GM23338 (cell line): ENCODE measurements around the gene GABRR2. TPM values are rescaled to one million over a fixed set of nuclear protein-coding genes. Genes with fewer than 3 reads are reported as not detected.

Source experiments
- ATAC-seq: fragments of 200-7000 bp; cut with Tn5 transposase; 3 replicates; pipeline ENCODE4 v1.9.1; 2020
- DNase-seq: peaks from one replicate; pipeline ENCODE4 v3.0.0-alpha.2; 2015; ENCODE audit warnings: low spot score
- H2AFZ ChIP-seq: fragments of 200-600 bp; sonication (generic); 2 replicates; pipeline ENCODE4 v1.8.0; 2016; ENCODE audit warnings: antibody characterized with exemption, mild to moderate bottlenecking, moderate library complexity
- H3F3A ChIP-seq: fragments of 200-600 bp; sonication (generic); replicated peaks from 2 replicates; pipeline ENCODE4 v1.8.0; 2017; ENCODE audit warnings: antibody characterized with exemption, mixed run types, low read depth
- H3K27ac ChIP-seq: fragments of 200-600 bp; sonication (generic); 2 replicates; pipeline ENCODE4 v1.6.1; 2016; ENCODE audit warnings: low read depth
- H3K27me3 ChIP-seq: fragments of 200-600 bp; sonication (generic); 2 replicates; pipeline ENCODE4 v1.8.0; 2016; ENCODE audit warnings: mild to moderate bottlenecking, mixed run types, moderate library complexity; ENCODE audit not compliant: insufficient read depth
- H3K36me3 ChIP-seq: fragments of 200-600 bp; sonication (generic); 2 replicates; pipeline ENCODE4 v1.8.0; 2016; ENCODE audit warnings: mild to moderate bottlenecking; ENCODE audit not compliant: insufficient read depth
- H3K4me1 ChIP-seq: fragments of 200-600 bp; sonication (generic); 2 replicates; pipeline ENCODE4 v1.8.0; 2016; ENCODE audit warnings: mild to moderate bottlenecking, moderate library complexity; ENCODE audit not compliant: insufficient read depth
- H3K4me2 ChIP-seq: fragments of 200-600 bp; sonication (generic); 2 replicates; pipeline ENCODE4 v1.7.1; 2017; ENCODE audit warnings: mixed run types
- H3K4me3 ChIP-seq: fragments of 200-600 bp; sonication (generic); 2 replicates; pipeline ENCODE4 v1.6.1; 2016; ENCODE audit warnings: mixed run types
- H3K79me2 ChIP-seq: fragments of 200-600 bp; sonication (generic); replicated peaks from 2 replicates; pipeline ENCODE4 v1.8.0; 2017; ENCODE audit warnings: mild to moderate bottlenecking; ENCODE audit not compliant: insufficient read depth
- H3K9me2 ChIP-seq: fragments of 200-600 bp; sonication (generic); 2 replicates; pipeline ENCODE4 v1.8.0; 2017; ENCODE audit not compliant: insufficient read depth
- H4K20me1 ChIP-seq: fragments of 200-600 bp; sonication (generic); replicated peaks from 2 replicates; pipeline ENCODE4 v1.8.0; 2017; ENCODE audit warnings: mild to moderate bottlenecking; ENCODE audit not compliant: insufficient read depth
- H3K27ac Mint-ChIP-seq: 2 replicates; pipeline ENCODE4 v1.8.0; 2020; ENCODE audit warnings: inconsistent platforms, mild to moderate bottlenecking, moderate library complexity, mixed read lengths
- H3K27me3 Mint-ChIP-seq: 3 replicates; pipeline ENCODE4 v1.8.0; 2022; ENCODE audit warnings: low read depth, mild to moderate bottlenecking, moderate library complexity, mixed read lengths, inconsistent platforms; ENCODE audit not compliant: insufficient read depth, poor library complexity
- H3K36me3 Mint-ChIP-seq: 3 replicates; pipeline ENCODE4 v1.8.0; 2021; ENCODE audit warnings: low read depth, mild to moderate bottlenecking, inconsistent platforms, moderate library complexity, mixed read lengths
- H3K4me1 Mint-ChIP-seq: 3 replicates; pipeline ENCODE4 v1.8.0; 2020; ENCODE audit warnings: mild to moderate bottlenecking, inconsistent platforms, mixed read lengths
- H3K4me3 Mint-ChIP-seq: 3 replicates; pipeline ENCODE4 v1.8.0; 2021; ENCODE audit warnings: moderate library complexity, mild to moderate bottlenecking, inconsistent platforms, mixed read lengths
- H3K9me3 Mint-ChIP-seq: 3 replicates; pipeline ENCODE4 v1.8.0; 2020; ENCODE audit warnings: moderate library complexity, mild to moderate bottlenecking, inconsistent platforms, mixed read lengths
- CREB1 ChIP-seq: fragments of 250-450 bp; sonication (Bioruptor Pico); IDR thresholded peaks from 2 replicates; pipeline ENCODE4 v1.5.0; 2020; ENCODE audit warnings: low read depth, mild to moderate bottlenecking, moderate library complexity
- polyA plus RNA-seq: library from polyadenylated mRNA; unstranded; fragments of >200 nt; fragmentation: Nextera tagmentation; extraction: Ambion mirVana; gene quantifications from 2 replicates; pipeline ENCODE4 v1.2.1, GENCODE V29; 2016
- total RNA-seq: library from RNA; depleted of rRNA; stranded (reverse); fragments of >200 nt; shearing (Covaris generic); gene quantifications from 2 replicates; pipeline ENCODE4 v1.2.3, GENCODE V29; 2014
- TF ChIP-seq, protein P1 (sequence below), 2 experiments: fragments of 200-600 bp in 1 of 2; sonication (generic) in 1 of 2; conservative IDR thresholded peaks; 2 replicates each; pipeline versions ENCODE4 v1.5.1 to v1.6.1; 2016 to 2017; ENCODE audit warnings: antibody characterized with exemption in 2 of 2, low read depth in 2 of 2, mild to moderate bottlenecking in 2 of 2, moderate library complexity in 1 of 2
- TF ChIP-seq, protein P2 (sequence below): IDR thresholded peaks from 2 replicates; pipeline ENCODE4 v1.6.1; 2016; ENCODE audit warnings: antibody characterized with exemption
- TF ChIP-seq, protein P3 (sequence below): IDR thresholded peaks from one replicate; pipeline ENCODE4 v1.6.1; 2018; ENCODE audit warnings: antibody characterized with exemption; ENCODE audit not compliant: unreplicated experiment

Gene GABRR2
- total and polyA plus RNA-seq, 2 experiments from 2014 or later: not detected

DNA sequence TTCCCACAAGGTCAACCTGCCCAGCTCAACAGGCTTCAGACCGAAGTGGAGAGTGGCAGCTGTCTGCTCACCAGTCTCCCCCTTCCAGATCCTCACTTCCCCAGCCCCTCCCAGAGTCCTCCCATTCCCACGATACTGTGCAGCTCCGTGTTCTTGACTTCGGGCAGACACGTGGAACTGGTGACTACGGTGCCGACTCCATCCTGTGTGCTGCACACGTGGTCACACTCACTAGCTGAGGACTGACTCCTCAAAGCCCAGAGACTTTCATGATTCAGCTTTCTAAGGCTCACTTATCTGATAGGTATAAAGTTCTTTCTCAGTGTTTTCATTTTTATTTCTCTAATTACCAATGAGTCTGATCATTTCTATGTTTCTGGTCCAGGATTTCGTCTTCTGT lies 32.4 kb downstream of the GABRR2 start (continued):
- TF ChIP-seq, protein P1, sequence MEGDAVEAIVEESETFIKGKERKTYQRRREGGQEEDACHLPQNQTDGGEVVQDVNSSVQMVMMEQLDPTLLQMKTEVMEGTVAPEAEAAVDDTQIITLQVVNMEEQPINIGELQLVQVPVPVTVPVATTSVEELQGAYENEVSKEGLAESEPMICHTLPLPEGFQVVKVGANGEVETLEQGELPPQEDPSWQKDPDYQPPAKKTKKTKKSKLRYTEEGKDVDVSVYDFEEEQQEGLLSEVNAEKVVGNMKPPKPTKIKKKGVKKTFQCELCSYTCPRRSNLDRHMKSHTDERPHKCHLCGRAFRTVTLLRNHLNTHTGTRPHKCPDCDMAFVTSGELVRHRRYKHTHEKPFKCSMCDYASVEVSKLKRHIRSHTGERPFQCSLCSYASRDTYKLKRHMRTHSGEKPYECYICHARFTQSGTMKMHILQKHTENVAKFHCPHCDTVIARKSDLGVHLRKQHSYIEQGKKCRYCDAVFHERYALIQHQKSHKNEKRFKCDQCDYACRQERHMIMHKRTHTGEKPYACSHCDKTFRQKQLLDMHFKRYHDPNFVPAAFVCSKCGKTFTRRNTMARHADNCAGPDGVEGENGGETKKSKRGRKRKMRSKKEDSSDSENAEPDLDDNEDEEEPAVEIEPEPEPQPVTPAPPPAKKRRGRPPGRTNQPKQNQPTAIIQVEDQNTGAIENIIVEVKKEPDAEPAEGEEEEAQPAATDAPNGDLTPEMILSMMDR (conservative IDR thresholded peaks at IDR 0.05; ENCODE audit: low read depth in 2 of 2): no peak

DNA sequence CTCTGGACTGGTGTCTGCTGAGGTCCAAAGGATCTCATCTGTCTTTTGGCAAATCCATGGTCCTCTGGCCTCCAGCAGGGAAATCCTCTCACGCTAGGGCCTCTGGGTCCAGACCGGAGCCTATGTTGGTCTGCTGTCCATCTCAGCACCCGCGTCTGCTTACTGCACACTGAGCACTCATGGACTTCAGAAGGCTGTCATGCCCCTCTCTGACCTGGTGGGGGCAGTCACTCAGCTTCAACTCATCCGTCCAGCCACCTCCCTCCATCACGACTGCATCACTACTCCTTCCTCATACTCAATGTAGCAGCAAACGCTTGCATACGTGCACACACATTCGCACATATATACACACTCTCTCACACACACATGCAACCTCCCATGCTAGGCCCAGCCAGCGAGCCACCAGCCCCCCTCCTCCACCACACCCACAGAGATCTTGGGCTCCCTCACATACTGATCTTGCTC lies 33.3 kb downstream of the GABRR2 start:
- Mint-ChIP-seq H3K36me3 (no peaks in the 10 kb centered on the region; the same call in 2 of the 3 replicates), H3K27me3 (peaks cover 4% of the 10 kb centered on the region), H3K9me3 (no peaks in the 10 kb centered on the region; the same call in 2 of the 3 replicates), H3K27ac (no peak overlapping the region), H3K4me1 (peaks cover 9% of the 10 kb centered on the region), H3K4me3 (no peak overlapping the region)
- no peaks in the 10 kb centered on the region for H3K27me3 ChIP-seq
- H3K4me1 ChIP-seq: no peaks in the 10 kb centered on the region
- no peaks in the 10 kb centered on the region for H3K36me3 ChIP-seq
- no peak overlapping the region for H3K4me2 ChIP-seq
- H3F3A ChIP-seq: no peaks in the 10 kb centered on the region
- peaks cover 7% of the 10 kb centered on the region; the same call in 1 of the 2 replicates for H3K9me2 ChIP-seq
- H3K27ac ChIP-seq: no peak overlapping the region
- DNase-seq (peak; percentile 84), ATAC-seq (peak; percentile 95)
- H4K20me1 ChIP-seq: no peaks in the 10 kb centered on the region
- TF ChIP-seq, protein P1 (conservative IDR thresholded peaks at IDR 0.05; ENCODE audit: low read depth in 2 of 2): peak; percentile 68 to 86
- TF ChIP-seq, protein P2, sequence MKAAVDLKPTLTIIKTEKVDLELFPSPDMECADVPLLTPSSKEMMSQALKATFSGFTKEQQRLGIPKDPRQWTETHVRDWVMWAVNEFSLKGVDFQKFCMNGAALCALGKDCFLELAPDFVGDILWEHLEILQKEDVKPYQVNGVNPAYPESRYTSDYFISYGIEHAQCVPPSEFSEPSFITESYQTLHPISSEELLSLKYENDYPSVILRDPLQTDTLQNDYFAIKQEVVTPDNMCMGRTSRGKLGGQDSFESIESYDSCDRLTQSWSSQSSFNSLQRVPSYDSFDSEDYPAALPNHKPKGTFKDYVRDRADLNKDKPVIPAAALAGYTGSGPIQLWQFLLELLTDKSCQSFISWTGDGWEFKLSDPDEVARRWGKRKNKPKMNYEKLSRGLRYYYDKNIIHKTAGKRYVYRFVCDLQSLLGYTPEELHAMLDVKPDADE: no peak
- TF ChIP-seq, protein P3, sequence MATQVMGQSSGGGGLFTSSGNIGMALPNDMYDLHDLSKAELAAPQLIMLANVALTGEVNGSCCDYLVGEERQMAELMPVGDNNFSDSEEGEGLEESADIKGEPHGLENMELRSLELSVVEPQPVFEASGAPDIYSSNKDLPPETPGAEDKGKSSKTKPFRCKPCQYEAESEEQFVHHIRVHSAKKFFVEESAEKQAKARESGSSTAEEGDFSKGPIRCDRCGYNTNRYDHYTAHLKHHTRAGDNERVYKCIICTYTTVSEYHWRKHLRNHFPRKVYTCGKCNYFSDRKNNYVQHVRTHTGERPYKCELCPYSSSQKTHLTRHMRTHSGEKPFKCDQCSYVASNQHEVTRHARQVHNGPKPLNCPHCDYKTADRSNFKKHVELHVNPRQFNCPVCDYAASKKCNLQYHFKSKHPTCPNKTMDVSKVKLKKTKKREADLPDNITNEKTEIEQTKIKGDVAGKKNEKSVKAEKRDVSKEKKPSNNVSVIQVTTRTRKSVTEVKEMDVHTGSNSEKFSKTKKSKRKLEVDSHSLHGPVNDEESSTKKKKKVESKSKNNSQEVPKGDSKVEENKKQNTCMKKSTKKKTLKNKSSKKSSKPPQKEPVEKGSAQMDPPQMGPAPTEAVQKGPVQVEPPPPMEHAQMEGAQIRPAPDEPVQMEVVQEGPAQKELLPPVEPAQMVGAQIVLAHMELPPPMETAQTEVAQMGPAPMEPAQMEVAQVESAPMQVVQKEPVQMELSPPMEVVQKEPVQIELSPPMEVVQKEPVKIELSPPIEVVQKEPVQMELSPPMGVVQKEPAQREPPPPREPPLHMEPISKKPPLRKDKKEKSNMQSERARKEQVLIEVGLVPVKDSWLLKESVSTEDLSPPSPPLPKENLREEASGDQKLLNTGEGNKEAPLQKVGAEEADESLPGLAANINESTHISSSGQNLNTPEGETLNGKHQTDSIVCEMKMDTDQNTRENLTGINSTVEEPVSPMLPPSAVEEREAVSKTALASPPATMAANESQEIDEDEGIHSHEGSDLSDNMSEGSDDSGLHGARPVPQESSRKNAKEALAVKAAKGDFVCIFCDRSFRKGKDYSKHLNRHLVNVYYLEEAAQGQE: peak; percentile 50
- TF ChIP-seq CREB1 (CRISPR knock-in tag): 0 out of 2 replicates have a peak, but pooled peaks have one; percentile 10
- peak overlapping the region; percentile 38; the same call in 1 of the 2 replicates for H2AFZ ChIP-seq
- H3K4me3 ChIP-seq: no peak overlapping the region
- no peaks in the 10 kb centered on the region for H3K79me2 ChIP-seq
